Daoy (cell line): ENCODE measurements around the gene MYO5C. TPM values are rescaled to one million over a fixed set of nuclear protein-coding genes. Genes with fewer than 3 reads are reported as not detected.
A peak's percentile ranks its signal among the peaks of the same experiment; 100 is the strongest.
"Not testable (repeated sequence)": the region's sequence is repeated elsewhere in the genome, so short reads cannot be mapped to it uniquely, and the experiment has no call there.

Experiments
- DNase-seq: peaks from one replicate; pipeline ENCODE4 v3.0.0-alpha.2; 2015; ENCODE audit warnings: low read depth
- total RNA-seq: library from RNA; depleted of rRNA; stranded (reverse); fragments of >200 nt; shearing (Covaris generic); gene quantifications from 2 replicates; pipeline ENCODE4 v1.2.3, GENCODE V29; 2014

MYO5C gene
- total RNA-seq, 1 experiment from 2014 or later = 8.0 TPM

GRCh38 chr15:52172869-52173268, 122.7 kb downstream of the MYO5C start:
- DNase-seq = no peak

GRCh38 chr15:52171807-52172206, 123.8 kb downstream of the MYO5C start:
- no peak for DNase-seq

- no peak for DNase-seq
These were observed 124.2 kb downstream of the MYO5C start for GRCh38 chr15:52171386-52171785.

- not testable (repeated sequence) for DNase-seq
These were observed 125.4 kb downstream of the MYO5C start for GRCh38 chr15:52170199-52170598.

- not testable (repeated sequence) for DNase-seq
These were observed 130.0 kb downstream of the MYO5C start for GRCh38 chr15:52165494-52166131.

GRCh38 chr15:52164631-52165265, 130.9 kb downstream of the MYO5C start:
- DNase-seq = no peak

GRCh38 chr15:52163321-52164190, 132.0 kb downstream of the MYO5C start:
- peak; percentile 35 for DNase-seq

GRCh38 chr15:52162876-52163275, 132.7 kb downstream of the MYO5C start:
- DNase-seq = no peak

GRCh38 chr15:52162260-52162659, 133.3 kb downstream of the MYO5C start:
- DNase-seq = no peak

- no peak for DNase-seq
These were observed 134.1 kb downstream of the MYO5C start for GRCh38 chr15:52161406-52161966.

- DNase-seq = no peak
These were observed 136.0 kb downstream of the MYO5C start for GRCh38 chr15:52159645-52160044.

GRCh38 chr15:52158084-52158765, 137.4 kb downstream of the MYO5C start:
- DNase-seq = no peak

GRCh38 chr15:52155878-52156277, 139.7 kb downstream of the MYO5C start:
- DNase-seq = no peak

- no peak for DNase-seq
These were observed 140.4 kb downstream of the MYO5C start for GRCh38 chr15:52154896-52155865.

GRCh38 chr15:52153900-52154895, 141.4 kb downstream of the MYO5C start:
- no peak for DNase-seq

GRCh38 chr15:52151353-52151752, 144.3 kb downstream of the MYO5C start:
- no peak for DNase-seq

- DNase-seq = no peak
These were observed 144.7 kb downstream of the MYO5C start for GRCh38 chr15:52150871-52151270.

GRCh38 chr15:52150043-52150825, 145.4 kb downstream of the MYO5C start:
- no peak for DNase-seq
